ENCODE data around the gene DDX5.

DNA sequence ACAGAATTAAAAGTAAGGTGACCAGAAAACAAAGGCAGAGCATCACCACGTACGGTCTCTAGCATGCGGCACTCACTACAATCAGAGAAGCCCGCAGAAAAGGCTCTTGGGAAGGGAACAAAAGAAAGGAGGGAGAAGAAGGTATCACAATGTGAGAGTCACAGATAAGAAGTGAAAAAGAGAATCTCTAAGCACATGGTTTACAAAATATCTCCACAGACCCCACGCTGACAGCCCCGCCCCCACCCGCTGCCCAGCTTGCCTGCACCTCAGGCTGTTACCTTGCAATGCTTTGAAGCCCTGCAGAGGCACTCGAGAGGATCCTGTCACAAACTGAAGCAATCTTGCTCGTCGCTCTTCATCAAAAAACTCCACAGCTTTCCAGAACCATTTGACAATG, 41.2 kb upstream of the DDX5 start:
- TF ChIP-seq, protein P1, sequence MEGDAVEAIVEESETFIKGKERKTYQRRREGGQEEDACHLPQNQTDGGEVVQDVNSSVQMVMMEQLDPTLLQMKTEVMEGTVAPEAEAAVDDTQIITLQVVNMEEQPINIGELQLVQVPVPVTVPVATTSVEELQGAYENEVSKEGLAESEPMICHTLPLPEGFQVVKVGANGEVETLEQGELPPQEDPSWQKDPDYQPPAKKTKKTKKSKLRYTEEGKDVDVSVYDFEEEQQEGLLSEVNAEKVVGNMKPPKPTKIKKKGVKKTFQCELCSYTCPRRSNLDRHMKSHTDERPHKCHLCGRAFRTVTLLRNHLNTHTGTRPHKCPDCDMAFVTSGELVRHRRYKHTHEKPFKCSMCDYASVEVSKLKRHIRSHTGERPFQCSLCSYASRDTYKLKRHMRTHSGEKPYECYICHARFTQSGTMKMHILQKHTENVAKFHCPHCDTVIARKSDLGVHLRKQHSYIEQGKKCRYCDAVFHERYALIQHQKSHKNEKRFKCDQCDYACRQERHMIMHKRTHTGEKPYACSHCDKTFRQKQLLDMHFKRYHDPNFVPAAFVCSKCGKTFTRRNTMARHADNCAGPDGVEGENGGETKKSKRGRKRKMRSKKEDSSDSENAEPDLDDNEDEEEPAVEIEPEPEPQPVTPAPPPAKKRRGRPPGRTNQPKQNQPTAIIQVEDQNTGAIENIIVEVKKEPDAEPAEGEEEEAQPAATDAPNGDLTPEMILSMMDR (IDR thresholded peaks at IDR 0.05), result no peak
- no peak for TF ChIP-seq EP300 (IDR thresholded peaks at IDR 0.05)

Measured in ovary (tissue), 3 donors.